Natural killer cell (primary cell): ENCODE results near the gene RHOBTB3. TPM values are rescaled to one million over a fixed set of nuclear protein-coding genes. Genes with fewer than 3 reads are reported as not detected.

Source experiments
- ATAC-seq, 3 donors: fragments of 150-1000 bp in 2 of 3; fragments of 200-7000 bp in 1 of 3; cut with Tn5 transposase; 1 replicate in 1 of 3; 2 replicates in 2 of 3; pipeline ENCODE4 v1.10.0; 2021; ENCODE audit warnings: mild to moderate bottlenecking in 2 of 3, moderate library complexity in 2 of 3
- DNase-seq, 2 donors: peaks; one replicate each; pipeline versions ENCODE4 v3.0.0 to v3.0.0-alpha.2; 2013 to 2021; ENCODE audit warnings: mixed read lengths in 1 of 2
- H3K27ac ChIP-seq: one replicate; pipeline ENCODE4 v1.5.1; 2013; ENCODE audit warnings: mild to moderate bottlenecking, low read length
- H3K27me3 ChIP-seq: one replicate; pipeline ENCODE4 v1.6.1; 2013; ENCODE audit warnings: low read length; ENCODE audit not compliant: control insufficient read depth, insufficient read depth
- H3K36me3 ChIP-seq: one replicate; pipeline ENCODE4 v1.6.1; 2013; ENCODE audit warnings: low read length; ENCODE audit not compliant: control insufficient read depth, insufficient read depth
- H3K4me1 ChIP-seq: one replicate; pipeline ENCODE4 v1.6.1; 2013; ENCODE audit warnings: low read length; ENCODE audit not compliant: control insufficient read depth, insufficient read depth
- H3K4me3 ChIP-seq: one replicate; pipeline ENCODE4 v1.5.1; 2013; ENCODE audit warnings: low read length
- H3K9me3 ChIP-seq: one replicate; pipeline ENCODE4 v1.6.1; 2013; ENCODE audit warnings: low read length; ENCODE audit not compliant: control insufficient read depth, insufficient read depth
- H3K27ac Mint-ChIP-seq, 2 donors: one replicate each; pipeline ENCODE4 v1.8.0; 2022; ENCODE audit warnings: mild to moderate bottlenecking in 2 of 2, mixed read lengths in 2 of 2, moderate library complexity in 1 of 2
- H3K27me3 Mint-ChIP-seq, 2 donors: one replicate each; pipeline ENCODE4 v1.8.0; 2022; ENCODE audit warnings: low read depth in 2 of 2, mixed read lengths in 2 of 2
- H3K36me3 Mint-ChIP-seq: one replicate; pipeline ENCODE4 v1.8.0; 2022; ENCODE audit warnings: mixed read lengths
- H3K4me1 Mint-ChIP-seq, 2 donors: one replicate each; pipeline ENCODE4 v1.8.0; 2022; ENCODE audit warnings: mixed read lengths in 2 of 2
- H3K4me3 Mint-ChIP-seq: one replicate; pipeline ENCODE4 v1.8.0; 2022; ENCODE audit warnings: mild to moderate bottlenecking, moderate library complexity, mixed read lengths
- H3K9me3 Mint-ChIP-seq, 2 donors: one replicate each; pipeline ENCODE4 v1.8.0; 2022; ENCODE audit warnings: mixed read lengths in 2 of 2
- WGBS: methylation state at CpG from one replicate; pipeline ENCODE4 v1.1.7; 2013; ENCODE audit warnings: missing lambda C conversion rate; ENCODE audit not compliant: insufficient coverage; 5-methylcytosine and 5-hydroxymethylcytosine counted together
- intact Hi-C: fragments of 100-400 bp; cut with micrococcal nuclease; formaldehyde crosslinking; loops from one replicate; pipeline ENCODE4 v1.14.2; 2022
- total RNA-seq, 4 donors: library from RNA; stranded (reverse); fragments of 120-200 nt in 1 of 4; gene quantifications; one replicate each; pipeline versions ENCODE4 v1.2.3 to v1.2.4, GENCODE V29; 2013 to 2022
- TF ChIP-seq, protein P1 (sequence below): fragments of 200-600 bp; IDR thresholded peaks from one replicate; pipeline ENCODE4 v1.8.0; 2022; ENCODE audit warnings: antibody characterized with exemption

Gene RHOBTB3
- total RNA-seq, 3 donors from 2014 or later (not counting 1 experiment from before 2014, with no cell fraction given) = 46.5 to 55.1 (median 46.5) TPM

DNA sequence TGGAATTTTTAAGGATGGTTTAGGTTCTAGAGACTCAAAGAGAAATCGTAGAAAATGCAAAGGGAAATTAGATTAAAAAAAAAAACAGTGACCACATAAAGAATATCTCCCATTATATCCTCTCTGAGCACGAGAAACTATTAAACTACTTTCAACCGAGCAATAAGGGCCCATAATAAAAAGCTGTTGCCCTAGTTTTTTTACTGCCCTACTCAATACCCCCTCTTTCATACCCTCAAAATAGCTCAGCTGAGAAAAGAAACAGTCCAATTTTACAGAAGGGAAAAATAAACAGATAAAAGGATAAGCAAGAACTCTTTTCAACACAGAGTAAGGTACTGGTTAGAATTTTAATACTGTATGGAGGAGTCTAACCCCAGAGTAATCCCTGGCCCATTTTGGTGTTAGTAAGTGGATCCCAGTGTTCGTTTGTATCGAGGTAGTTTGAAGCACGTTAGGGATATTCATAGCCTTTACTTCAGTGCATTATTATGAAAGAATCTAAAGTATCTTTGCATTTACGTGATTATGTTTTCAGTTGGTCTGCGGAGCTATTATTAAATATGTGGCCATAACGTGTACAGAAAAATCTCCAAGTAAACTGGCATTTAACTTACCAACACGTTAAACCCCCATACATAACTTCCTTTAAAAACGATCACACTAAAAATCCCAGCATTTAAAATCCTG lies 980 bp upstream of the RHOBTB3 start:
- intact Hi-C loops = loop anchor here (2.0 to 5.0 kb wide), 4 partner anchors 31 to 107 kb away; partner anchors contain the start of gene RFESD
- Histone ChIP-seq H3K4me1 (peaks cover 8% of the 10 kb centered on the region), H3K27ac (peak overlapping the region; percentile 49), H3K9me3 (no peaks in the 10 kb centered on the region), H3K36me3 (no peaks in the 10 kb centered on the region), H3K4me3 (peak overlapping the region; percentile 77), H3K27me3 (no peaks in the 10 kb centered on the region)
- DNase-seq (no peak), ATAC-seq (no peak)
- Mint-ChIP-seq H3K36me3 (no peaks in the 10 kb centered on the region), H3K27ac (peak overlapping the region; percentile 83 to 92), H3K27me3 (no peaks in the 10 kb centered on the region), H3K4me1 (peaks cover 52 to 70% of the 10 kb centered on the region in 2 donors), H3K9me3 (no peaks in the 10 kb centered on the region), H3K4me3 (peak overlapping the region; percentile 94)
- 46% methylated on average over 6 of the region's 11 CpGs for WGBS
- TF ChIP-seq, protein P1, sequence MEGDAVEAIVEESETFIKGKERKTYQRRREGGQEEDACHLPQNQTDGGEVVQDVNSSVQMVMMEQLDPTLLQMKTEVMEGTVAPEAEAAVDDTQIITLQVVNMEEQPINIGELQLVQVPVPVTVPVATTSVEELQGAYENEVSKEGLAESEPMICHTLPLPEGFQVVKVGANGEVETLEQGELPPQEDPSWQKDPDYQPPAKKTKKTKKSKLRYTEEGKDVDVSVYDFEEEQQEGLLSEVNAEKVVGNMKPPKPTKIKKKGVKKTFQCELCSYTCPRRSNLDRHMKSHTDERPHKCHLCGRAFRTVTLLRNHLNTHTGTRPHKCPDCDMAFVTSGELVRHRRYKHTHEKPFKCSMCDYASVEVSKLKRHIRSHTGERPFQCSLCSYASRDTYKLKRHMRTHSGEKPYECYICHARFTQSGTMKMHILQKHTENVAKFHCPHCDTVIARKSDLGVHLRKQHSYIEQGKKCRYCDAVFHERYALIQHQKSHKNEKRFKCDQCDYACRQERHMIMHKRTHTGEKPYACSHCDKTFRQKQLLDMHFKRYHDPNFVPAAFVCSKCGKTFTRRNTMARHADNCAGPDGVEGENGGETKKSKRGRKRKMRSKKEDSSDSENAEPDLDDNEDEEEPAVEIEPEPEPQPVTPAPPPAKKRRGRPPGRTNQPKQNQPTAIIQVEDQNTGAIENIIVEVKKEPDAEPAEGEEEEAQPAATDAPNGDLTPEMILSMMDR = no peak

DNA sequence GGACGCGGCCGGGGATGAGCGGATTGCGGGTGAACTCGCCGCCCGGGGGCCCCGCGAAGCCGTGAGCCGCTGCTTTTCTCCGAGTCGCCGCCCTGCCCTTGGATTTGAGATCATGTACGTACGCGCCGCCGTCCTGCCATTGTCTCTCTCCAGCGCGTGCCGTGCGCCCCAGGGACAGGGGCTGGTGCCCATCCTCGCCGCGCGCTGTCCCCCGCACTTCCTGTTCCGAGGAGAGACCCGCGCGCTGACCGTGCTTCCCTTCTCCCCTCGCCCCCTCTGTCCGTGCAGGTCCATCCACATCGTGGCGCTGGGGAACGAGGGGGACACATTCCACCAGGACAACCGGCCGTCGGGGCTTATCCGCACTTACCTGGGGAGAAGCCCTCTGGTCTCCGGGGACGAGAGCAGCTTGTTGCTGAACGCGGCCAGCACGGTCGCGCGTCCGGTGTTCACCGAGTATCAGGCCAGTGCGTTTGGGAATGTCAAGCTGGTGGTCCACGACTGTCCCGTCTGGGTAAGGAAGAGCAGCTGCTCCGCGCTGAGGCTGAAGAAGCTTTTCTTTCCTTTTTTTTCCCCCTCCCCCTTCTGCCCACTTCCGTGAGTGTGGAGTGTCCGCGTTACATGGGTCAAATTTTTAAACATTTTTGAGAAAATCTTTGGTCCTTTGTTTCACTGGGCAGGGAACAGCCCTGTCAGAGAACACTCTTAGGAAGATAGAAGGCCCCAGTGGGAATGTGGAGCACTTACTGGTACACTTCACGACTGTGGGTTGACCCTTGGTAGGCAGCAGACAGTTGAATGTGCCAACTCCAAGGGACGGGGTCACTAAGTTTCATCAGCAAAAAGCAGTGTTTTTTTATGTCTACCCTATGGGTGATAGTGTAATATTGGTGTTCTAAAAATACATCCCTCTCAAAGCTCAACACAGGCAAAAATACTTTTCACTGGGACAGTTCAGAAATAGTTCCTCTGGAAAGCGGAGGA lies 727 bp downstream of the RHOBTB3 start:
- Mint-ChIP-seq H3K4me3 (peak overlapping the region; percentile 91), H3K4me1 (peaks cover 54 to 66% of the 10 kb centered on the region in 2 donors), H3K27ac (peak overlapping the region; percentile 81 to 92), H3K36me3 (no peaks in the 10 kb centered on the region), H3K27me3 (no peaks in the 10 kb centered on the region), H3K9me3 (no peaks in the 10 kb centered on the region)
- no peaks in the 10 kb centered on the region for H3K27me3 ChIP-seq
- DNase-seq (peak; percentile 34 to 52), ATAC-seq (peak; percentile 11 to 61 (median 59))
- H3K36me3 ChIP-seq = no peaks in the 10 kb centered on the region
- intact Hi-C loops = loop anchor here (2.0 to 5.0 kb wide), 4 partner anchors 29 to 105 kb away; partner anchors contain the start of gene RFESD
- no peaks in the 10 kb centered on the region for H3K9me3 ChIP-seq
- H3K4me1 ChIP-seq = peaks cover 8% of the 10 kb centered on the region
- peak overlapping the region; percentile 77 for H3K4me3 ChIP-seq
- no peak overlapping the region for H3K27ac ChIP-seq
- TF ChIP-seq, protein P1 = no peak
- WGBS = under 1% methylated on average over 63 of the region's 64 CpGs

DNA sequence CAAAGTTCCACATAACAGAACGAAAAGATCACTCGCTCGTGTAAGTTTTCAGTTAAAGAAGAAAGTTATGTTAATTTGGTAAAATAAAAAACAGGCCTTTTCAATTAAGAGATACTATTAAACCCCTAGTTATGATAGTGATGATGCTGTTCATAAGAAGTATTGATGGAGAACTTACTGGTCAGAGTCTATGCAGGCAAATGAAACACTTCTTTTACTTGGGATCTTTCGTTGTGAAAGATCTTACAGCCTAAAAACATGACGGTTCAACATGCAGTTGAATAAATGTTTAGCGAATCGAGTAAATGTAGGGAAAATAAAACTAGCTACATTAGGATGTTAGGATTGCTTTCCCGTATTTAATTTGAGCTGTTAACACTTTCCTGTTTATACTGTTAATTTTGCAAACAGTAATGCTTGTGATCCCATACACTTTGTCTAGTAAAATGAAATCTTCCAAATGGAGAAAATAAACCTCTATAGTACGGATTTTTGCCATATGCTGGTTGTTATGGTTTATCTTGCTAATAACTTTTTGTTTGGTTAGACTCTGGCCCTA lies 2.0 kb downstream of the RHOBTB3 start:
- Histone ChIP-seq H3K9me3 (no peaks in the 10 kb centered on the region), H3K4me3 (no peak overlapping the region), H3K27me3 (no peaks in the 10 kb centered on the region), H3K27ac (no peak overlapping the region), H3K36me3 (no peaks in the 10 kb centered on the region), H3K4me1 (peaks cover 8% of the 10 kb centered on the region)
- no peaks in the 10 kb centered on the region for H3K9me3 Mint-ChIP-seq
- H3K4me3 Mint-ChIP-seq = peak overlapping the region; percentile 91
- ATAC-seq = no peak
- H3K36me3 Mint-ChIP-seq = no peaks in the 10 kb centered on the region
- TF ChIP-seq, protein P1 = no peak
- intact Hi-C loops = loop anchor here (5.0 kb wide), 1 partner anchor 104 kb away; no protein-coding TSS in a partner anchor
- H3K4me1 Mint-ChIP-seq = peaks cover 49 to 57% of the 10 kb centered on the region in 2 donors
- 93% methylated on average over 4 of the region's 9 CpGs for WGBS
- DNase-seq = no peak
- H3K27ac Mint-ChIP-seq = peak overlapping the region; percentile 13 to 81
- H3K27me3 Mint-ChIP-seq = no peaks in the 10 kb centered on the region
